Femur (tissue), 1 donor: ENCODE results near the gene MAD1L1.

ENCODE experiments used
- DNase-seq: peaks from one replicate; pipeline ENCODE4 v3.0.0-alpha.2; 2017

MAD1L1 gene

DNA sequence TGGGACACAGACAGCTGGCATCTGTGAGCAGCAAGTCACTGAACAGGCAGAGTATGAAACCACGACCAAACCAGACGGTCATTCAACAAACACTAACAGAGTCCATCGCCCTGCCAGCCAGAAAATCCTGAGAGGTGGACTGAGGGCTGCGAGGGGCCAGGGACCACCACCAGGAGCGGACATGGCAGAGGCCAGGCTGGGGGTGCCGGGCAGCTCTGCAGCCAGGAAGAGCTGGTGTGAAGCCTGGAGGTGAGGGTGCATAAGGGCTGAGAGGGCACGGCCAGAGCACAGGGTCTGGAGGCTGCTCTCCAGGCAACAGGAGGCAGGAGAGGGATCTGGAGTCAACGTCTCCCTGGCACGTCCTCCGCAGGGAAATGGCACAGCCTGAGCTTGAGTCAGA is 15.5 kb downstream of the MAD1L1 start:
- no peak for DNase-seq

DNA sequence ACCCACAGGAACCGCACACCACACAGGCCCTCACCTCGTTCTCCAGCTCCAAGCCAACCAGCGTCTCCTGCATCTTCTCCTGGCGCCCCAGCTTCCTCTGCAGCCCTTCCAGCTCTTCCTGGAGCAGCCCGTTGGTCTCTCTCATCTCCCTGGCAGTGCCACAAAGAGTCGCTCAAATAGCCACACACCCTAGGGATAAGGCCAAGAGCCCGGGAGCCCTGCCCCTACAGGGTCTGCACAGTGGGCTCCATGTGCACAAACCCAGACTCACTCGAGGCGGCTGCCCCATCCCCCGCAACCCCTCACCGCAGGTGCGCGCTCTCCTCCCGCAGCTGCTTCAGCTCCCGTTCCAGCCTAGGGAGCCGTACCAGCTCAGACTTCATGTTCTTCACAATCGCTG is 16.9 kb downstream of the MAD1L1 start:
- DNase-seq: no peak

DNA sequence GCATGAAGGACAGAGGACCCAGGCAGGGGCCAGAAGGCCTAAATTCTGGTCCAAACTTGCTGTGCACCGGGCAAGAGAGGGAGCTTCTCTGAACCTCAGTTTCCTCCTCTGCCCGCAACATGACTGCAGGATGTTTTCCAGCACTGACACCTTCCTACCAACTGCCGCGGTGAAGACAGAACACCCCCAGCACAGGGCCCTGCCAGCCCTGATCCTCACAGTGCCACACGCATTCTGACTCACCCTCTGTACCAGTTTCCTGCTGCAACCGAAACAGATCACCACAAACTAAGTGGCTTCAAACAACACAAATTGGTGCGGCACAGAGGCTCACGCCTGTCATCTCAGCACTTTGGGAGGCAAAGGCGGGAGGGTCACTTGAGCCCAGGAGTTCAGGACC is 18.1 kb downstream of the MAD1L1 start:
- DNase-seq: no peak

DNA sequence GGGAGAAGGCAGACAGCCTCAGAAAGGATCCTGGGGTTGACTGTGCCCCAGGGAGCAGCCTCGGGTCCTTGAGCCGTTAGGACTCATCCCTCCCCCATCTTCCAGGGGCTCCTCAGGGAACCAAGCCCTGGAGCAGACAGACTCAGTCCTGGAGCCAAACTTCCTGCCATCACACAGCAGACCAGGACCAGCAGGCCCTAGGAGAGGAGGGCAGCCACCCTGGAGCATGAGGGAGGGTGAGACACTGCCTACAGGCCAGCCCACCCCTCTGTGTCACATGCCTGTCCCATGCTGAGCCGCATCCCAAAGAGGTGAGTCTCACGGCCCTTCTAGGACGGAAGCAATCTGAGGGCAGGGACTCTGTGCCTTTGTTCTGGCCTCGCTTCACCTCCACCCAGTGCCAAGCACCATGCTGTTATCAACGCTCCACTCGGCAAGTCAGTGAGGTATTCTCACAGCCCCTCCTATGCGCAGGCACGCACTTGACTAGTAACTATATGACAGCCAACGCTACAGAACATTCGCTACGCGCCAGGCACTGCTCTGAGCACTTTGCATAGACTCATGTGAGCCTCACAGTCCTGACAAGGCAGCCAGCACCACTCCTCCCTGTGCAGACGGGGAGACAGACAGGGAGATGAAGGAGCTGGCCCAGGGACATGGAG is 19.1 kb downstream of the MAD1L1 start:
- DNase-seq: no peak

DNA sequence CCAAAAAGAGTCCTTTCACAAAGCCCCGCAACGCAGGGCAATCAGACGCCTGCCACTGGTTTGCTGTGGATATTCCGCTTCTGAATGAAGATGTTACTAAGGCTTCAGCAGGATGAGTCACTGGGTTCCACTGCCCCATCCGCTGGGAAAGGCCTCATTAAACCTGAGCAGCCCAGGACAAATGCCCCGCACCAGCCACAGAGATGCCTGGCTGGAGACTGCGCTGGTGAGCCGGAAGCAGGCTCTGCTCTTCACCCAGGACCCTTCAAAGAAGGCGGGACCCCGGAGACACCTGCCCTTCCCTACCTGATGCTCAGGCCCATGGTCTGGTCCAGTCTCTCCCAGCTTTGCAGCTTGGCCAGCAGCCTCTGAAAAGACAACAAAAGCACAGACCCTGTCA is 19.8 kb downstream of the MAD1L1 start:
- no peak for DNase-seq

DNA sequence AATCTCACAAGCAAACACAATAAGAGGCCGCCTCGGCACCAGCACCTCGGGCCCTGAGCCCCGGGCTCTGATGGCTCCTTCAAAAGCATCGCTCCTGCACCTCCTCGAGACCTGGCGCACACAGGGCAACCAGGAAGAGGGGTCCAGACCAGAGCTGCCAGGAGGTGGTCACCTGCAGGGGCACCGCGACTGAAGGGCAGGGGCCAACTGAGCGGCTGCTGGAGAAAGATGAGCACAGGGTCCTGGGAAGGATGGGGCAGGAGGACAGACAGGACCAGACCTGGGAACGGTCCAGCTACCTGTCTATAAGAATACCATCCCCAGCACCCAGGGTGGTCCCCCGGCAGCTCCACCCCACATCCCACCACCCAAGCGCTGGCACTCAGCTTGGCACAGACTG is 20.8 kb downstream of the MAD1L1 start:
- DNase-seq: no peak

DNA sequence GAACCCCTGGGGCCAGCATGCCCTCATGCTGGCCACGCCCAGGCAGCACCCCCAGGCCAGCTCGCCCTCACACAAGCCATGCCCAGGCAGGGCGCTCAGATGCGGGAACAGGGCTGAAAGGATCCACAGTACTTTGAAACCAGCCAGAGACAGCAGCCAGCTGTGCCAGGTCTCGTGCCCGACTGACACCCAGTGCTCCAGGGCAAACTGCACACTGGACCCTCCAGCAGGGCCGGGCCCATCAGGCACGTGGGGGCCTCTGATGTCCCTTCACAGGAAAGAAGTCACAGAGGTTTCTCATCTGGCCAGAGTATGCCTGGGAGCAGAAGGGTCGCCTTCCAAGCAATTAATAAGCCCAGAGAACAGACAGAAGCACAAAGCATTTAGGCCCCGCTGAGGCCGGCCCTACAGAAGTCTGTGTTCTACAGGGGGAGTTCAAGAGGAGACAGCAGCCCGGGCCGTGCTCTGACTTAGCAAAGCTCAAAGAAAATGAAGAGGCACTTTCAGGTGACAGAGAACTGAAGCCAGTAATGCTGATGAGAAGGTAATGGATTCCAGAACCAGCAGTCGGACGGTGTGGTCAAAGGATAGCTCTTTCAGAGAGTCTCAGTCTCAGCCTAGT is 21.4 kb downstream of the MAD1L1 start:
- no peak for DNase-seq

DNA sequence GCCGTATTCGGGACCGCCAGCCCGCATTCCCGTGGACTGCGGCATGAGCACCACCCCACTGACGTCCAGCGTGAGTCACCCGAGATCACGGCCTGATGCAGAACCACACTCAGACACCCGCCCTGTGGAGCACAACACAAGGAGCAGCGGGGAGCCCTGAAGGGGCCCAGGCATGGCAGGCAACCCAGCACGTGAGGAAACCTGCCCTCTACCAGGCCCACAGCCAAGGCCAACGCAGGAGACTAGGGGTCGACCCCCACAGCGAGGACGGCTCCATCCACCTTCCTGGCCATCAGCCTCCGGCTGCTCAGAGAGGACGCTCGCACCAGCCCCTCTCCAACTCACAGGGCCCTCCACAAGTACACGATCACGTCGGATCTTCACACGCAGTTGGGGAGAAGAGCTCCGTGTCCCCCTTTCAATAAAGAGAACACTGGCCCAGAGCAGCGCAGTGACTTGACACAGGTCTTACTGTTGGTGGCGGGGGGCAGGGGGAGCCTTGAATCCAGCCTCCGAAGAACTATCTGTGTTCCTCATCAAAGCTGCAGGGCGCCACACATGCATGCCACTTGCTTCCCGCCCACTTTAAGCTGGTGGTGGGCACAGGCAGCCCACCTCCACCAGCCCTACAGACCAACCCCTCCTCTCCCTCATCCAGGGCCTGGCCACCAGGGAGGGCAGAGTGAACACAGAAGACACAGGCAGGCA is 22.0 kb downstream of the MAD1L1 start:
- no peak for DNase-seq

DNA sequence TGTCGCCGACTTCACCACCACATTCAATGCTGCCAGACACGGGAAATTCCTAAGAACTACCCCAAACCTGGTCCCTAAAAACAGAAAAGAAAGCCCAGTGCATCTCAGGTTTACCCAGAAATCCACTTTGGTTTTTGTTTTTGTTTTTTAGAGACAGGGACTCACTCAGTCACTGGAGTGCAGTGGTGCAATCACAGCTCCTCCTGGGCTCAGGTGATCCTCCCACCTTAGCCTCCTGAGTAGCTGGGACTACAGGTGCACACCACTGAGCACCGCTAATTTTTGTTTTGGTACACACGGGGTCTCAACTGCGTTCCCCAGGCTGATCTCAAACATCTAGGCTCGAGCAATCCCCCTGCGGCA is 22.8 kb downstream of the MAD1L1 start:
- no peak for DNase-seq

DNA sequence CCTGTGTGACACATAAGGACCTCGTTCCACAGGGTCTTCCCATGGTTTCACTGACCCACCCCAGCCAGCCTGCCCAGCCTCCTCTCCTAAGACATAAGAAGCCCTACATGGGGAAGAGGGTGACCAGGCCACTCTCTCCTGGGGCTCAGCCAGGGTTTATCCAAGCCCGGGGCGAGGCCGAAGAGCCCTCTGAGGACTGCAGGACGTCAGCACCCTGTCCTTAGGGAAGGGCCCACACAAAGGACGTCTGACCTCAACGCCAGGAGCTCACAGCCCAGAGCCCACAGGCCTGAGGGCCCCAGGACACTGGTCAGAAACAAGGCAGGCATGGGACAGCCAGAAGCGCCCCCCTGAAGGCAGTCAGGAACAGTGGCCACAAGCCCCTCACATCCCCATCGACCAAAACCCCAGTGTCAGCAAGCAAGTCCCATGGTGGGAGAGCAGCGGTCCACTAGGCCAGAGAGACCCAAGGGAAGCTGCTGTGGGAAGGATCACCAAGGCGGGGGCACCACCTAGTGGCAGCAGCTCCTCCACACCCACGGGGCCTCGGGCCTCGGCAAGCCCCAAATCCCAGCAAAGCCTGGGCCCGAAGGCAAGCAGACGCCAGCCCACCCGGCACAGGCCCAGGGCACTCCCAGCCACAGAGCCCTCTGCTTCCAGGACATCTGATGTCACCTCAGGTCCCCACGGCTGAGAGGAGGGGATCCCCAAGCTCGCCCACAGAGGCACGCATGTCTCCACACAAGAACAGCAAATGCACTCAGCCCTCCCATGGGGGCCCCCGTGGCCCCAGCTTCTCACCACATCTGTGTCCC is 23.4 kb downstream of the MAD1L1 start:
- DNase-seq: peak; percentile 83

DNA sequence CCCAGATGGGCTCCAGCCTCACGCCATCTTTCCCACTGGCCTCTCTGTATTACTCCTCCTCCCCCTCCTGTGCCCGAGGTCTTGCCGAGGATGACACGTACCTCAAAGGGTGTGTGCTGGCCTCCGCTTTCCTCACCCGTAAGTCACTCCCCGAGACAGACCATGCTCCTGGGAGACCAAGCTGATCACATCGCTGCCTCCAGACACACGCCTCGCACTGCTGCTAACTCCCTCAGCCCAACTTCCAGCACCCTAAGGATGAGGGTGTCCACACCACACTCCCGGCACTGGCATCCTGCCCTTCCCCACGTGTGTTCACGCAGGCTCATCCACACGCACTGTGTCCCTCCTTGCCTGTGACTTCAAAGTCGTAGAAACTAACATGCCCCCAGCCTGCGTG is 24.0 kb downstream of the MAD1L1 start:
- no peak for DNase-seq

DNA sequence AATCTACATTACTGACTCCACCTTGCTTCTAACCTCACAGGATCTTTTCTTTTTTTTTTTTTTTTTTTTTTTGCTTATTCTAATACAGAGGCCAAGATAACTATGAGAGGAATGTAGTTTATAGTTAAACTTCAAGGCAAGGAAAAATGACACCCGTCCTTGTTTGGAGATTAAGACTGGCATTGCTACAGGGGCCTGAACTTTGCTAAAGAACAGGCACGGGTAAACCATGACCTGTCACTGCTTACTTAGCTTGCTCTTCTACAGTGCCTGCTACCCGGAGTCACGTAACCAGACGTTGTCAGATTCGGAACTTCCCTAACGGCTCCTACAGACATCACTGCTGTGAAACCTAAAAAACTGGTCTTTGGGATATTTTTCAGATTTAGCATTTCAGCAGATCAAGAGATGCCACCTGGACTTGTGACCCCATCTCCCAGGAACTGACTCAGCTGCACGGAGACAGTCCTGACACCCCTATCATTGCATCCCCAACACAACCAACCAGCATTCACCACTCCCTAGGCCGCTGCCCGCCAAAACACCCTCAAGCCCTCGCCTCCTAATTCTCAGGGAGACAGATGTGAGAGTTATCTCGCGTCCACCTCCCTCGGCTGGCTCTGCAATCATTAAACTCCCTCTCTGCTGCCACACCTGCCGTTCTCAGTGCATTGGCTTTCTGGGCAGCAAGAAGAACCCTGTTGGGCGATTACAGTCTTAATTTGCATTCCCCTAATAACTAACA is 27.5 kb downstream of the MAD1L1 start:
- DNase-seq: no peak

DNA sequence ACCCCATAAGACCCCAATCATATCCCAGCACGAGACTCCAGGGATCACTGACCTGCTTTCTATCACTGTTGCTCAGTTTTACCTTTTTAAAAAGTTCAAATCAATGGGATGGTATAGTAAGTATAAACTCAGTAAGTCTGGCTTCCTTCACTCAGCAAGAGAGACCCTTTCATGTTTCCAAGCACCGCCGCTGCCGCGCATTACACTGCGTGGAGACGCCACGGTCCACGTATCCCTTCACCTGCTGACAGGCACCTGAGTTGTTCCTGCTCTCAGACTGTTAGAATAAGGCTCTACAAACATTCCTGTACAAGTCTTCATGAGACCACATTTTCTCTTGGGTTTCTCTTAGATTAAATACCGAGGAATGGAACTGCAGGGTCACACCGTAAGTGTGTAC is 28.3 kb downstream of the MAD1L1 start:
- DNase-seq: no peak

DNA sequence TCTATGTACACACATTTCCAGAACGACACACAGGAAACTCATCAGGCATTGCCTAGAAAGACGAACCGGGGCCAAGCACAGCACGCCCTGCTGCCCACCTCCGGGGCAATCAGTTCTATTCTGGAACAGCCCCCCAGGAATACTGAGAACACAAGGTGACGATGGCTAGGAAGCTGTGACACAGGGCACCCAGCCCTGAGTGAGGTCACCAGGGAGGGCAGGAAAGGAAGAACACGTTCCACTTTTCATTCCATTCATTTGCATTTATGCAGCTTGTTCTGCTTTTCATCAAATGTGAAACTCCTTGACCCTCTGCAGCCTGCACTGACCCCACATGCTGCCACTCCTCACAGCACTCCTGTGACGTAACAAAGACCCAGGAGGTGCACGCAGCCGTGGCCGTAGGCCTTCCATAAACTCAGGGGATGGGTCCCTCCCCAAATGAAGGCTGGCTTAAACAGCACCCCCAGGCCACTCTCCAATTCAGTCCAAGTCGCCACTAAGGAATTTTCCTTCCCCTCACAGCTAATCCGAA is 28.9 kb downstream of the MAD1L1 start:
- no peak for DNase-seq

DNA sequence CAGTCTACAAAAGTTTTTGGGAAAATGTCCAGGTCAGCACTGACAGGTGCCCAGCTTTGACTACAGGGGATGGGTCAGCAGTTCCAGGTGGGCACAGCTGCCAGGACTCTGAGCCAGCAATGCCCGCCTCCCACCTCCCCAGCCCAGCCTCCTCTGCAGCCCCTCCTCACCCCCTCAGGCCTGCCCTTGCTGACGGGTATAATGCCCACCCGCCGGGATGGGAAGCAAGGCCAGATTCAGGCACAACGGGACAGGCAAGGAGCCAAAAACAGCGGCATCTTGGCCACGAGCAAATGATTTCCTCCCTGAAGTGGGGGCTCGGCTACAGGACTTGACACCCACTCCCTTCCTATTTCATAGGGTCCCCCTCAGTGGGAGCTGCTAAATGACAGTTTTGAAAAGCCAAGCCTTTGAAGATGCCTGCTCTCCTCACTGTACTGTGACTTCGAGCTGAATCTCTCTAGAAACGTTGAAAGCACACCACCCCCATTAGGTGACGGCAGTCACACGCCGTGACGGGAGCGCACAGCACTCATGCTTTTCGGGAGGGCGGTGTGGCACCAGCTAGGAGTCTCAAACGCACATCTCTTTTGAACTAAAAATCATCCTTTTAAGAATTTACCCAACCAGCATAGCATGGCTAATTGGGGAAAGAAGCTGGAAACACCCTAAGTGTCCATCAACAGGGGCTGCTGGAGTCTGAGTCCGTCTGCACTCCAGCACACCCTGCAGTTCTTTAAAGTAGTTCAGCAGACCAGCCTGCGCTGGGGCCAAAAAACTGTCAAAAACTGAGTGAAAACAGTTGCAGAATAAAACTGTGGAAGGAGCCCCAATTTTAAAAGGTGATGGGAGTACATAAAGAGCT is 29.6 kb downstream of the MAD1L1 start:
- DNase-seq: no peak

DNA sequence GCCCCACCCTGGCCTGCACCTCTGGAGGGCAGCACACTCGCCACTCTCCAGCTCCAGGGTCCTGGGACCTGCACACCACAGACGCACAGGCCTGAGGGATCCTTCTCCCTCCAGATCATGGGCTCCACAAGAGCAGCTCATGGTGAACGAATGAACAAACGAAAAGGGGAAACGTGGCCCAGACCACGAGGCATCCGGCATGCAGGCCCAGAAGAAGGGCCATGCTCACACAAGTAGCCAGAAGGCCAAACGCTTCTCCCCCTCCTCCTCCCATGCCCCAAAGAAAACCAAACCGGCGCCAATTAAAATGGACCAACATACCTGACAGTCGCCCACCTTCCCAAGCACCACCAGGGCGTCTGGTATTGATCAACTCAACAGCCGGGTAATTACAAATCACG is 30.4 kb downstream of the MAD1L1 start:
- DNase-seq: no peak

DNA sequence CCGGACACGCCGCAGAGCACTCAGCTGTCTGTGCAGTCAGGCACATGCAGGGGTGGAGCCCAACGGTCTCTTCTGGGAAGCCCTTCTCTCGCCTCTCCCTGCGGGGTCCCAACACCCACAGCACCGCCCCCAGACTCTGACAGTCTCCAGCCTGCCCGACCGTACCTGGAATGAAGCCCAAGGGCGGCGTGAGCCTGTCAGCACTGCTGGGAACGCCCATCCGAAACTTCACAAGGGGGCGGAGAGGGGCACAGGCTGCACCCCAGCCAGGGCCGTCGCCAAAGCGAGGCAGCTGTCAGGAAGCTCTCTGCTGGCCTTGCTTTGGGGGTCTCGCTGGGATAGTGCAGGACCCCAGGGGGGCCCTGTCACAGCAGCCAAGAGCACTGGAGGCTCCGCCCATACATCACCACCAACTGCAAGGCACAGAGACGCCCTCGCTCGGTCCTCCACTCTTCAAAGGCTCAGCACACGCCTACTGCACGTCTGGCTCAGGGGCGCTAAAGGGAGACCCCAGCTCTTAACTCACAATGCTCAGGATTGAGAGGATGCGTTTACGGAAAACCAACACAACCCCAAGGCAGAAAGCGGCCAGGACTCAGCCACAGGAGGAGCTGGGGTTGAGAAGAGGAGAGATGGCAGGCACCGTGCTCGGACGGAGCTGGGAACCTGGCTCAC is 30.9 kb downstream of the MAD1L1 start:
- no peak for DNase-seq

DNA sequence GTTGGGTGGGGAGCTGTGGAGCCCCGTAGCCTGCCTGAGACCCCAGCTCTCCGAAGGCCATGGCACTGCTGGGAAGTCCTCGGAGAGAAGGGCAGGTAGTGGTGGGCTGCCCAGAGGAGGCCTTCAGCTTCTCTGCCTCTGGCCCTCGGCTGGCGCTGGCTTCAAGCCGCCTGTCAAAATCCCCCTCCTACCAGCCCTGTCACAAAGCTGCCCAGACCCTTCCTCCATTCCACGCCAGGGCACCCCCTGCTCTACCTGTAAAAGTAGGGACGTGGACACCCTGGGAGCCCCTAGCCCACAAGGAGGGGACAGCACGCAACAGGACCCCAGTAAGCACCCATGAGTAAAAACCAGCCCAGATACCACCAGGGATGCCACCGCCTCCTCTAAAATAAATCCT is 31.6 kb downstream of the MAD1L1 start:
- no peak for DNase-seq

DNA sequence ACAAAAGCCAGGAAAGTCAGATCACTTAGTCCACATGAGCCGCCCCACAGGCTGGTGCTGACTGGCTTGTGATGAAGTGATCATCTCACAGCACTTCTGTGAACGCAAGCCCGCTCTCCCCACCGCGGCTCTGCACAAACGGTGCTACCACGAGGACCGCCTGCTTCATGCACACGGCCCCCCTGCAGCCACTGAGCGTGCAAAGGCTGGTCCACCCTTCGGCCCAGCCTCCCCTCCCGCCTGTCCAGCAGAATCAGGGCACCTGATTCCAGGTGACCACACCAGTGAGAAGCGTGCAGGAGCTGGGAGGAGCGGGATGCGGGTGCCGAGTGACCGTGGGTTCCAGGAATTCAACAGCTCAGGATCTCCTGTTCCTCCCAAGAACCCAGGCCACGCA is 32.2 kb downstream of the MAD1L1 start:
- no peak for DNase-seq

DNA sequence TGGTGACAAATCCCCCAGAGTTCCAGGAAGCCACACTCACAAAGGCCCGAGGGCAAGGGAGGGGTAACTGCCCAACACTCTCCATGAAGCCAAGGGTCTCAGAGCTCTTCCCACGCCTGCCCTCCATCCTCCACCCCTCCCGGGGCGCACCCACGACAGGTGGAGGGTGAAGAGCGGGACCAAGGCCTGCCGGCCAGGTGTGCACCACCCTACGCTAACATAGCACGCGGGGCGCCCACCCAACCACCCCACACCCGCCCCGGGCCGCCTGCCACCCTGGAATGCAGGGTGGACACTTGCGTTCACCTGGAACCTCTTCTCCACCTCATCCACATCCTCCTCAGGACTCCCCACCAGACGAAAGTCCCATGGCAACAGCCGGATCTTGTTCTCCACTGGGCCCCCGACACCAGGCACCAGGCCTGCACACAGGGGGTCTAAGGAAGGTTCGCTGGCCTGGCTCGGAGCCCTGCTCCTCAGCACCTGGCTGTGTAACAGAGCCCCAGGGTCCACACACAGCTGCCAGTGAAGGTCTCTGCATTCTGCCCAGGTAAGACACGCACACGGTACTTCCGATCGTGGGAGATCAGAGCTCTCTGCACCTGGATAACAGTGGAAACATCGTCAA is 32.7 kb downstream of the MAD1L1 start:
- DNase-seq: no peak

DNA sequence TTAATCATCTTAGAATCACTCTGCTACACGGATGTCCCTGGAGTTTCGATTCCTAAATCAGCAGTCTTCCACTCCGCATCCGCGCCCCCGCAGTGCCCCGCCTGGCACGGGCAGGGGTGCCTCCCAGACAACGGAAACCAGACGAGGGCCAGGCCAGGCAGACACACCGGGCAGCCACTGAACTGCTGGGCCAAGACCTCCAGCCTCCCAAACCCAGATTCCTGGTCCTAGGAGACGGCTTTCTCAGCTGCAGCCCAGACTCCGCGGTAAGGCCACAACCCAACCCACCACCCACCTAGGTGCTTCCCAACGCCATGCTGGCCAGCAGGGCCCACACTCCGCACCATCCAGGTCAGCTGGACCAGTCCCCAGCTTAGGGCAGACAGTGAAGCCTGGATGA is 33.2 kb downstream of the MAD1L1 start:
- no peak for DNase-seq
